Measurements from ENCODE around the gene CLDN24.

The CLDN24 gene

DNA sequence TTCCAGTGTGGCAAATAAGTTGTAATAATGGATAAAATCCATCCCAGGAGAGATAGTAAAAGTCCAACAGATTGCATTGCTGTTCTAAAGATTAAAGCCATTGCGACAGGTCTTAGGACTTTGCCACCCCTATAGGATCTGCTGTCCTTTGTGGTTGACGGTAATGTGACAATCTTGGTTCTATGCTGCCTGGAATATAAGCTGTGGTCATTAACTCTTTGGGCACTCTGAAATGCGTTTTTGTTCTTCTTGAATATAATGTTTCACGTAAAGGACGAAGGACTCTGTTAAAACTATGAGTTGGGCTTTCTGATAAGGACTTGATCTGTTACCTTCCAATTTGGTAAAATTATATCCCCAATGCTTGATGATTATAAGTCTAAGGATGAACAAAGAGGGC is at the start of gene CLDN24:
Gene CLDN24, minus strand, starts transcription at position 101 of the 400 bp plus-strand sequence. Its CDS starts 0 bp downstream, at position 101.
- DNase-seq (ENCODE audit: low read depth in 2 of 2), result no peak

DNA sequence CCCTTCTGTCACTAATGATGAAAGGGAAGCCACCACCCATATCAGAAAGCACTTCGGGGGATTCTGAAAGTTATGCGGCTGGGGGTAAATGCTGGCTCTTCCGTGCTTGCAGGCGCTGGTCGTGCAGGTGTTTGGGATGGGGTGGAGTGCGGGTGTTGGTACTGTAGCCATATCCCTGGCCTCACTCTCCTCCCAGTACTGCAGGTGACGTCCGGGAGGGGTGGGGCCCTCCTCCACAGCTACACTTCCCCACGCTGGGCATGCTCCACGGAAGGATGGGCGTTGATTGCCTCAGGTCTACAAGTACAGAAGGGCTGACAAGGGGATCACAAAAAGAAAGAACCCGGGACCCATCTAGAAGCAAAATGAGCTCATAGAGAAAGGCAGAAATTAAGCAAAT is 48.6 kb upstream of the CLDN24 start:
- DNase-seq (ENCODE audit: low read depth in 2 of 2), result no peak

DNA sequence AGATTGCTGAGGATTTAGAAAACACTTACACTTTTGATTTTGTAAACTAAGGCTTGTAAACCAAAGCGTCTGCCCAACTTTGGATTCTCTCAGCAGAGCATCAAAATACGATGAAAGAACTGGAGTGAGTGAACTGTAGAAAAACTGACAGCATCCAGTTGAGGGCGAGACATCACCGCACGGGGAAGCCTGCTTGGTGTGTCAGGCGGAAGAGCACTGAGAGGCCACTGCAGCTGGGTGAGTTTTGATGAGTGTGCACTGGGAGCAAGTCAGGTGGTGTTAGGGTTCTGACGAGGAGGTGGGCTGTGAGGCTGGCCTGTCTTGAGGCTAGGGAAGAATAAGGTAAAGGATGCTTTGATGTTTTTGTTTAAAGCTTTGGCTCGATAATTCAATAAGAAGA is 46.8 kb upstream of the CLDN24 start:
- no peak for DNase-seq (ENCODE audit: low read depth in 2 of 2)

DNA sequence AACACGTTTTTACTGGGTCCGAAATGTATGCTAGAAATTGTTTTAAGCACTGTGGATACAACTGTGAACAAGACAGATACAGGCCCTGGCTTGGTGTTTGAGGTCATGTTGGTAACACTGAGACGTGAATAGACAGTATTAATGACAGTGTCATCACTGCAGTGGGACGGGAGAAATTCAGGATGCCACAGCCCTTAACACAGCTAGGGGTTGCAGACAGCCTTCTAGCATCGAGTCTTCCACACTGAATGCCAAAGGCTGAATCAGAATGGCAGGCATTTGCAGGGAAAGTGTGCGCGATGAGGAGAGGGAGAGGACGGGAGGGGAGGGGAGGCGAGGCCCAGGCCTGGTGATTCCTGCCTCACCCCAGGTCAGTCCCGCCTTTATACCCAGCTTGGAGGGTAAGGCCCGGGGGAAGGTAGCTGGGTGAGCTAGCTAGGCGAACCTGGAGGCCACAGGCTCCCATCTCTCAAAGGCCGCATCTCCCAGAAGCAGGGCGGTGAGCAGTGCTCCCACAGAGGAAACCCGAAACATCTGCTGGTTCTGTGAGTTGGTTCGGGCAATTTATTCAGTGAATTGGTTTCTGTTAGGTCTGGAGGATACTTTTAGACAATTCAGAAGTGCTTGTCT is 44.1 kb upstream of the CLDN24 start:
- DNase-seq (ENCODE audit: low read depth in 2 of 2), result no peak

DNA sequence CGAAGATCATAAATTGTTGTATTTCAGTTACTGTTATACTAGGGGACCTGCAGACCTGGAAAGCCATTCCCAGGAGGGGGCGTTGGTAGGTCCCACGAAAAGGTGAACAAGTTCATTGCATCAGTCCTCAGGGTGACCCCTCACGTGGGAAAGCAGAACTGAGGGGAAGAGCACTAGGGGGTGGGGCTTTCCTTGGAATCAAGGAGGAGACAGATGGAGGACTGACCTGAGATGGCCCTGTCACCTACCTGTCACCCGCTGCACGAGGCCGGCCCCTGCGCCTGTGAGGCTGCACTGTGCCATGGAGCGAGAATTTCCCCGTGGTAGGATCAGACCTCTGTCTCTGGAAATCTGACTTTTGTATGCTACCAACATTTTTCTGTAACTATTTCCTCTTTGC is 41.8 kb upstream of the CLDN24 start:
- no peak for DNase-seq (ENCODE audit: low read depth in 2 of 2)

DNA sequence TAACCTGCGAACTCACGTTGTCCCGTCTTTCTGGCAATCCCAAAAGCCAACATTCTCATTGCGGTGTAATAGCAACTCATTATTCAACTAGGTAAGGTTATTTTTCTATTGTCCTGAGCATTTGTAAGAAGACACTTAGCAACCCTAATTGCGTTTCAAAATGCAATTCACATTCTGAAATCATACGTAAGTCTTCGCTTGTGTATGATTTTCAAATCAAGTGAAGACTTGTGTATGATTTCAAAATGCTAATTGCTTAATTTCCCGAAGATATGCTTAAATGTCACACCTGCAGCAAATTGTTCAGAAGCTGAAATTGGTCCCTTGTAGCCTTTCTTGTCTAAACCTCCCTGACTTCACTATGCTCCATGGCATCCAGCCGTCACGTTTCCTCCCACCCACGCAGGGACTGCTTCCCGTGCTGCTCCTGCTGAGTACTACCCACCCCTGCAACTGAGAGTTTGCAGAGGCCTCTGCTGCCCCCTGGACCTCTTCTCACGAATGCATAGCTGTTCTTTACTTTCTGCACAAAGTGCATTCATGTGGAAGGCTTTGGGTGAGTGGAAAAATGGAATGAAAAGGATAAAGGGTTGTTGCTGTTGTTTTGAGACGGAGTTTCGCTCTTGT is 40.8 kb upstream of the CLDN24 start:
- DNase-seq (ENCODE audit: low read depth in 2 of 2), result no peak

DNA sequence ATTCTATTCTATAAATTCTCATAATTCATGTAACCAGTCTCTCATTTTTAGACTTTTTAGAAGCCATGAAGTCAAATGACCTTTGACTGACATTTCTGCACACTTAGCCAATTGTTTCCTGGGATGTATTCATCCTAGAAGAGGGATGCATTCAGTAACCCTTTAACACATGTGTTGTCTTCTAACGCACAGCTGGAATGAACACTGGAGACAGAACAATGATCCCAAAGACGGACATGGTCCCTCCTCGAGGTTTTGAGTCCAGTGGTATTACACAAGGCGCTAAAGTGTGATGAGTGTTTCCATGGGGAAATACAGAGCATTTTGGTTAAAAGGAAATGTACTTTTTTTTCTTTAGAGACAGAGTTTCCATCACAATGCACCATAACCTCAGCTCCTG is 39.8 kb upstream of the CLDN24 start:
- no peak for DNase-seq (ENCODE audit: low read depth in 2 of 2)

DNA sequence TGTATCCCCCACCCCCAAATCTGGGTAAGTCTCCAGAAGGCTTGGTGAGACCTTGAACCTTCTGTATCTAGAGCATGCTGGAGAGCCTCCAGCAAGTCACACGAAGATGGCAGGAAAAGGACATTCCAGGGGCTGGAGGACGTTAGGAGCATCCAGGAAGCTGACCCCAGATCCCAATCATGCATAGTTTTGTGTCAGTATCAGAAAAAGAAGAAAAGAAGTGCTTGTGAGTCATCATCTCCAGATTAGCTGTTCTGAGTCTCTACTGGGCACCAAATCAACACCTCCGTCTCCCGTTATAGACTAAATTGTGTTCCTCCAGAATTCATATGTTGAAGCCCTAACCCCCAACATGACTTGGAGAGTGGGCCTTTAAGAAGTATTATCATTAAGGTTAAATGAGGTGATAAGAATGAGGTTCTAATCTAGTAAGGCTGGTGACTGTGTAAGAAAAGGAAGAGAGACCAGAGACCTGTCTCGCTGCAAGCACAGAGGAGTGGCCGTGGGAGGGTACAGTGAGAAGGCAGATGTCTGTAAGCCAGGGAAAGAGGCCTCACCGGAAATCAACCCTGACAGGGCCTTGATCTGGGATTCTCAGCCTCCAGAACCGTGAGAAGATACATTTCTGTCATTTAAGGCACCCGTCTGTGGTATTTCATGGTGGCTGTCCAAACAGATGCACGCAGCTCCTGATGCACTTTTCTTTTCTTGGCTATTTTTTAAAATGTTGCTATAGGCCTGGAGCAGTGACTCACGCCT is 38.1 kb upstream of the CLDN24 start:
- peak in 1 of 2 experiments; percentile 29 for DNase-seq (ENCODE audit: low read depth in 2 of 2)

DNA sequence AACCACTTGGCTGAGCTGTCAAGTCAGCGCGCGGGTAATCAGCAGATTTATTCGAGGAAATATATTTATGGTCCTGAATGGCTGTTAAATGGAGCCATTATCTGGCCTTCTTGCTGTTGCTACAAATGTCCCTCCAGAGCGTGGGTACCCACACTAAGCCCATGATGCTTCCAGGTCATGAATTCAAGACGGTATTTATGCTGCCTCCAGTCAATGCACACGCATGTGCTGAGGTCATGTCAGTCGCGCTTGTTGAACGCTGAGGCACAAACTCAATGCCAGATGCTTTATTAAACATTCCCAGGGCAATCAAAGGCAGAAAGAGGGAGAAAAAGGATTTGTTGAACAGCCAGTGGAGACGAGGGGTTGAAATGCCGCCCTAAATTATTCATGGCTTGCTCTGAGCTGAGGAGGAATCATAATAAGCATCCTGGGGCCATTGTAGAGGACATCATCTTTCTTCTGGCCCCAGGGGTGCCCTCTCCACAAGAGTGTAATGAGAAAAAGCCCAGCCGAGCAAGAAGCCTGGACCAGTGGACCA is 36.1 kb upstream of the CLDN24 start:
- DNase-seq (ENCODE audit: low read depth in 2 of 2), result no peak

DNA sequence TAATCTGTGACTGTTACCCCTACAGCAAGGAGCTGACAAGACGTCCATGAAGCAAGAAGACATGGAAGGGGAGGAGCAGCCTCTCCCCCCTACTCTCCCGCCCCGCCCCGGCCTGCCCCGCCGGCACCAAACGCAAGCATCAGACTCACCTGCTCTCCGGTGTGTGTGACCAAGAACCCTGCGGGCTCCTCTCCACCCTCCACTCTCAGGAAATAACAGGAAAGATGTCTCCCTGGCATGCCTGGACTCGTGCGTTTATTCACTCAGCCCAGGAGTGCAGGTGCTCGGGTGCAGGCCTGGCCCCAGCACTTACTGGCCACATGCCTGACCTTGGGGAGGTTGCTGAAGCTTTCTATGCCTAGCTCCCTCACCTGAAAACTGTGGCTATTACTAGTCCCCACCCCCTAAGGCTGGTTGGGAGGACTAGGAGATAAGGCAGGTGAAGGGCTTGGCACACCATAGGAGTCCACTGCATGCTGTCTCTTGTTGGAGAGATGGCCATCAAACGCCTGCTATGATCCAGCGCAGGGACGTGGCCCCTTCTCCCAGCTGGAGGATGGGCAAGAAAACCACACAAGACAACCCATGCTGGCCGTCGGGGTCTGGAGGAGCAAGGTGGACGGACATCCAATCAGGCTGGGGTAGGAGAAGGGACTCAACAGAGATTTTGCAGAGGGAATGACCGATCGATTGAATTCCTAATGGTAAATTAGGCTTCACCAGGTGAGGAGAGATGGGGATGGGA is 34.9 kb upstream of the CLDN24 start:
- DNase-seq (ENCODE audit: low read depth in 2 of 2), result no peak

DNA sequence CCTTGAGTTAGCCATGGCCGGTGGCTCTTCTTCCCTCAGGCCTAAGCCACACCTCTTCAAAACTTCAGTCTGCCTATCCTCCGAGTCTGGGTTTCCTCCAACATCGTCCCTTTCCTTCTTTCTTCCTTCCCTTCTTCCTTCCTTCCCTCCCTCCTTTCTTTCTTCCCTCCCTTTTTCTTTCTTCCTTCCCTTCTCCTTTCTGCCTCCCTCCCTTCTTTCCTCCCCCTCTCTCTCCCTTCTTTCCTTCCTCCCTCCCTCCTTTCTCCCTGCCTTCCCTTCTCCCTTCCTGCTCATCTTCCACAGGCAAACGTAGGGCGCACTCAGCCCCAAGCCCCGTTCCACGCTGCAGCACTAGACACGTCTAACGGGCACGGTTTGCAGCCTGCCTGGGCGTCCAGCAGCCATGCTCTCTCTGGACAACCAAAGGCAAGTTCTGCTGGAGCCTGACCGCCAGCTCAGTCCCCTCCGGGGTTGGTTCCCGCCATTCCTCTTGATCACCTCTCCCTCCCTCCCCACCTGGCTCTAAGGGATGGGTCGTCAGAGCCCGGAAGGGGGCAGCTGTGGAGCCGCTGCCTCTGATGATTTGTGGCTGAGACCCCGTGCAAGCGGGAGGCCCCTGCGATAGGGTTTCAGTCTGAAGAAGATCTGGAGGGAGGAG is 34.1 kb upstream of the CLDN24 start:
- DNase-seq (ENCODE audit: low read depth in 2 of 2), result no peak

DNA sequence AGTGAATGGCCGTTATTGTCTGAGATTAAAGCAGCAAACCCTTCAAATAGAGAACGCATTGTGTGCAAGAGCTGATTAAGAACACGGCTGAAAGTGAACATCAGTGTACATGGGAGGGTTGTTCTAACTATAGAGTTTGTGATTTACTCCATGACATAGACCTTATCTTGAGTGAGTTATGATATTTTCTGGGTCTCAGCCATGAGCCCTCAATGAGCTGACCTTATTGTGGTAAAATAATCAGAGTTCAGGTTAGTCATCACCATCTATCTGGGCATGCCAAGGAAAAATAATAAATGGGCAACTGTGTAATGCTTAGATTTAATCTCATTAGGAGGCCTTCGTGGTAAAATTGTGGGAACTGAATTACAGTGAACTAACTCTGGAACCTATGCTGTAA is 33.2 kb upstream of the CLDN24 start:
- DNase-seq (ENCODE audit: low read depth in 2 of 2), result peak; percentile 53 to 60

DNA sequence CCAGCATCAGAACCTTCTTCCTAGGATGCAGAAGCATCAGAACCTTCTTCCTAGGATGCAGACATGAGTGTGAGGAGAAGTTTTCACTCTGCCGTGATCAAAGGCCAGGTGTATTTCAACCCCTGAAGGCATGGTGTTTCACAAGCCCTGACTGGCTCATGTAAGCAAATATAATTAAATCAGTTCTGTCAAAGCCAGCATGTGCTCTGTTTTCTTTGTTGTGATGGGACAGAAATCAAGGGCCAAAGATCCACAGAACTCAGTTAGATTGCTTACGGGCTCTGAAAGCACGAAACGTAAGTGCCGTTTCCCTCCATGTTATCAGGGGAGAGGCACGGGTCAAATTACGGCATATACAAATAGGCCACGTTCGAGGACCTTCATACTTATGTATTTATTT is 32.0 kb upstream of the CLDN24 start:
- no peak for DNase-seq (ENCODE audit: low read depth in 2 of 2)

DNA sequence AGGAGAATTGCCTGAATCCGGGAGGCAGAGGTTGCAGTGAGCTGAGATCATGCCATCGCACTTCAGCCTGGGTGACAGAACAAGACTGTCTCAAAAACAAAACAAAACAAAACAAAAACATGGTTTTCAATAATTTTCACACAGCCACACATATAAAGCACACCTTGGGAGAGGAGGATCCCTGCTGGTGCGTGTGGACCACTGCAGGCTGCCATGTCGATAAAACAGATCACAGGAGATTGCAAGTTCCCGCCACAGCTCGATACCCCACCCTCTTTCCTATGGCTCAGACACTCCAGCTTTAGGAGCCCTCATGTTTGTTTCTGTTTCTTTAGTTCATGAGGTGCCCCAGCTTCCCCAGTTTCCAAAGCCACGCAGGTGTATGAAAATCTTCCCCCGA is 31.3 kb upstream of the CLDN24 start:
- no peak for DNase-seq (ENCODE audit: low read depth in 2 of 2)

DNA sequence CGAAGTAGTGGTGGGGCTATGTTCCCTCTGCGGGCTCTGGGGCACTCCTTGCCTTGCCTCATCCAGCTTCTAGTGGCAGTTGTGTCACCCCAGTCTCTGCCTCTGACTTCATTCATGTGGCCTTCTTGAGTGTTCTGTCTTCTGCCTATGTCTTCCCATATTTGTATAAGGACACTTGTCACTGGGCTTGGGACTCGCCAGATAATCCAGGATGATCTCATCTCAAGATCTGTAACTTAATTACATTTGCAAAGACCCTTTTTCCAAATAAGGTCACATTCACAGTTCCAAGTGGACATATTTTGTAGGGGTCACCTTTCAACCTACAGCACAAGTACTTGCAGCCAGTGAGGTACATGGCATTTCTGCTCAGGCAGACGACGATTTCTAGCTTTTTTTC is 30.3 kb upstream of the CLDN24 start:
- DNase-seq (ENCODE audit: low read depth in 2 of 2), result no peak

DNA sequence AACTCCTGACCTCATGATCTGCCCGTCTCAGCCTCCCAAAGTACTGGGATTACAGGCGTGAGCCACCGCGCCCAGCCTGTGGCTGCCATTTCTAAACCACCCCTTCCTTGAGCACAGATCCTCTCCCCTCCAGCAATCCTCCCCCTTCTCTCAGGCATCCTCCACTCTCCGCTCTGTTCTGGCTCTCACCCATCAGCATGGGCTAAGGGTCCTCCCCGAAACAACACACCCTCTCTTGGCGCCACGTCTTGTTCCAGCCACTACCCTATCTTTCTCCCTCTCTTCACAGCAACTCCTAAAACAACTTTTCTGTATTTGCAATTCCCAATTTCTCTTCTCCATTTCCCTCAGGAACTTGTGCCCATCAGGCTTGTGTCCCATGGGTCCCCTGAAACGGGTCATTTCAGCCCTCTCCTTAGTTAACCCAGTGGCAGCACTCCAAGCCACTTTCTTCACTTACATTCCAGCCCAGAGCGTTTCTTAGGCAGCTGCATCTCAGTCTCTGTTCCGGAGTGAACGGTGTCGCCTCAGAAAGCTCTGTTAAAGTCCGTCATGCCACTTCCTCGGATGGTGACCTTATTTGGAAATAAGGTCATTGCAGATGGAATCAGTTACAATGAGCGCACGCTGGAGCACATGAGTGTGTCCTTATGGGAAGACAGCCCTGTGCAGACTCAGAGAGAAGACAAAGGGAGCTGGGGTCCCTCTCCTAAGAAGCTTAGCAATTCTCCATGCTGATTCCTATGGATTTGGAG is 28.3 kb upstream of the CLDN24 start:
- peak; percentile 28 to 32 for DNase-seq (ENCODE audit: low read depth in 2 of 2)

DNA sequence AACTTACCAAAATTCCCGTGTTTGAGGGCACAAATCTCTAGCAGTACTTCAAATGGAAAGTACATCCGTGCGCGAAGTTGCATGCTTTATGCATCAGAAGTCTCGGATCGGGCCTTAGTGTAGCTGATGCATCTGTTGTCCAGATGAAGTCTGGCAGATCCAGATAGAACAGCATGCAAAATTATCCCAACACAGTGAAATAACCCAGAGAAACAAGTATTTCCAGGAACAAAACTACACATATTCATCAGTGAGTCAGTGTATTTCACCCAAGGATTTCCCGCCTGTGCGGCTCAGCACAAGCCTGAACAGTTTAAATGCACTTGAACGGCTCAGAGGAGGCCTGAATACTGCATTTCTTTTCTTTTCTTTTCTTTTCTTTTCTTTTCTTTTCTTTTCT is 27.4 kb upstream of the CLDN24 start:
- DNase-seq (ENCODE audit: low read depth in 2 of 2), result peak; percentile 93 to 94

DNA sequence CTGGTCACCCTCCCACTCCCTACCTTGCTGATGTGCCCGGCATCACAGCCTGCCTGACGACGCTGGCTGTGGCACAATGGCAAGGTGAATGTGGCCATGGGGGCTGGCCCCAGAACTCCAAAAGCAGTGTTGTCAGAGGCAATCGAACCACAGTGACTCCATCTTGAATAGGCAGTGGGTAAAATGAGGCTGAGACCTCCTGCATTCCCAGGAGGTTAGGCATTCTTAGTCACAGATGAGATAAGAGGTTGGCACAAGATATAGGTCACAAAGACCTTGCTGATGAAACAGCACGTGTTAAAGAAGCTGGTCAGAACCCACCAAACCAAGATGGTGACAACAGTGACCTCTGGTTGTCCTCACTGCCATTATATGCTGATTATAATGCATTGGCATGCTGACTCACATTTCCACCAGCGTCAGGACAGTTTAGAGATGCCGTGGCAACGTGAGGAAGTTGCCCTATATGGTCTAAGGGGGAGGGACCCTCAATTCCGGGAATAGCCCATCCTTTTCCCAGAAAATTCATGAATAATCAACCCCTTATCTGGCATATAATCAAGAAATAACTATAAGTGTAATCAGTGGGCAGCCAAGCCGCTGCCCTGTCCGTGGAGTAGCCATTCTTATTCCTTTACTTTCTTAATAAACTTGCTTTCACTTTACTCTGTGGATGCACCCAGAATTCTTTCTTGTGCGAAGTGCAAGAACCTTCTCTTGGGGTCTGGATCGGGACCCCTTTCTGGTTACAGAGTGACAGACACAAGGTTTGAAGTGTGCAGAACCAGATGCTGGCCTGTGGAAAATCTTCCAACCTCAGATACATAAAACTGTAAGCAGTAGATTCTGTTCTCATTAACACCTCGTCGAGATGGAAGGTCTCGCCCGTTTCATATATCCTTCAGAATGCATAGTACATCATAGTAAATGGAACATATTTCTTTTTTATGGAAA is 26.8 kb upstream of the CLDN24 start:
- peak; percentile 97 for DNase-seq (ENCODE audit: low read depth in 2 of 2)

DNA sequence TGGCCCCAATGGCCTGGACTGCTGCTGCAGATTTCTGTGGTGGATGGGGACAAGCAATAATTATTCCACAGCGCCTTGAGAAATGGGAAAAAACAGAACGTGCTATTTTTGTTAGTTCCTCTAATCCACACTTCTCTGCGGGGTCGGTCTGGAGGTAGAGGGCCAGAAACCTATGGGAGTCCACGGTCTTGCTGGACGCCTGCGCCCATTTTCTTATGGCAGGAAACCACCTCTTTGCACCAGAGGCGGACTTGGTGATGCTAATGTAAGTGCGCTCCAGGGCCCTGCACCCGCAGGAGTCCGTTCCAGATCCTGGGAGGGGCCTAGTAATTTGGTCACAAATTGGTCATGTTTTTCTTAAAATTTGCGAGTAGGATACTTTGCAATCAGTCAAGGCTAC is 25.9 kb upstream of the CLDN24 start:
- DNase-seq (ENCODE audit: low read depth in 2 of 2), result no peak

DNA sequence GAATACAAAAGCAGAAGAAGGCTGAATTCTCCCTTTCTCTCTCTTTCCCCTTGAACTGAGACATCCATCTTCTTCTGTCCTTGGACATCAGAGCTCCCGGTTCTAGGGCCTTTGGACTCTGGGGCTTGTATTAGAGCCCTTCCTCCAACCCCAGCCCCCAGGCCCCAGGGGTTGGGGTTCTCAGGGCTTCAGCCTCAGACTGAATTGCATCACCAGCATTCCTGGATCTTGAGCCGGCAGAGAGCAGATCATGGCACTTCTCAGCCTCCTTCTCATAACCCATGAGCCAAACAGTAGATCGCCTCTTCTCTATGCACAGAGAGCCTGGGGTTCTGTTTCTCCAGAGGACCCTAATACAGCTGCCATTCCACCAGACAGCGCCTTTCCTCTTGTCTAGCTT is 25.3 kb upstream of the CLDN24 start:
- DNase-seq (ENCODE audit: low read depth in 2 of 2), result no peak

All from fibroblast of skin of left quadriceps (primary cell).